8988T (cell line): ENCODE data around the gene CALHM4.

Source experiments
- DNase-seq: peaks from one replicate; pipeline ENCODE4 v3.0.0; 2011

Gene CALHM4

GRCh38 chr6:116543149-116543548 is 10.4 kb upstream of the CALHM4 start:
- no peak for DNase-seq

- DNase-seq = no peak
Observed at GRCh38 chr6:116545651-116546050, 7.9 kb upstream of the CALHM4 start, which contains the start of gene TRAPPC3L. TSS of gene TRAPPC3L (minus strand) at chr6:116545684. CDS start at chr6:116545514, 170 bp downstream.

- no peak for DNase-seq
Observed at GRCh38 chr6:116547358-116547757, 6.2 kb upstream of the CALHM4 start.

GRCh38 chr6:116550796-116551195 is 2.8 kb upstream of the CALHM4 start:
- no peak for DNase-seq

GRCh38 chr6:116556065-116556464 is 2.5 kb downstream of the CALHM4 start:
- no peak for DNase-seq

GRCh38 chr6:116556814-116557415 is 3.4 kb downstream of the CALHM4 start:
- DNase-seq = no peak

- no peak for DNase-seq
Observed at GRCh38 chr6:116557893-116558292, 4.3 kb downstream of the CALHM4 start.

- DNase-seq = no peak
Observed at GRCh38 chr6:116560130-116560529, 6.6 kb downstream of the CALHM4 start.

- no peak for DNase-seq
Observed at GRCh38 chr6:116561377-116562018, 7.9 kb downstream of the CALHM4 start.

GRCh38 chr6:116562019-116562403 is 8.5 kb downstream of the CALHM4 start:
- DNase-seq = no peak

- DNase-seq = no peak
Observed at GRCh38 chr6:116562614-116563013, 9.1 kb downstream of the CALHM4 start.

GRCh38 chr6:116563830-116564229 is 10.3 kb downstream of the CALHM4 start:
- no peak for DNase-seq

GRCh38 chr6:116564311-116564710 is 10.8 kb downstream of the CALHM4 start:
- no peak for DNase-seq

- no peak for DNase-seq
Observed at GRCh38 chr6:116564921-116565872, 11.6 kb downstream of the CALHM4 start.

GRCh38 chr6:116568111-116568510 is 14.6 kb downstream of the CALHM4 start:
- DNase-seq = no peak

- DNase-seq = no peak
Observed at GRCh38 chr6:116568821-116569755, 15.5 kb downstream of the CALHM4 start.

- DNase-seq = peak; percentile 82
Observed at GRCh38 chr6:116570856-116571682, 17.5 kb downstream of the CALHM4 start, which contains the start of gene RWDD1. TSS of gene RWDD1 (plus strand) at chr6:116571504. CDS start at chr6:116571583, 79 bp downstream.

GRCh38 chr6:116571683-116572000 is 18.1 kb downstream of the CALHM4 start:
- DNase-seq = no peak

GRCh38 chr6:116572162-116572561 is 18.6 kb downstream of the CALHM4 start:
- DNase-seq = no peak

GRCh38 chr6:116575227-116575626 is 21.7 kb downstream of the CALHM4 start:
- no peak for DNase-seq

GRCh38 chr6:116577486-116577885 is 23.9 kb downstream of the CALHM4 start:
- no peak for DNase-seq

- DNase-seq = no peak
Observed at GRCh38 chr6:116578335-116578734, 24.8 kb downstream of the CALHM4 start.
